Liver (tissue), 3 donors: ENCODE results near the gene ARHGAP28.

Experiments
- CTCF ChIP-seq: fragments of 150-350 bp; IDR thresholded peaks from 2 replicates; pipeline ENCODE4 v1.5.1; 2017; ENCODE audit warnings: improper control_type of control experiment, low read depth, low read length; ENCODE audit not compliant: missing input control
- EGR1 ChIP-seq, 2 donors: IDR thresholded peaks; 2 replicates each; pipeline ENCODE4 v1.6.1; 2016 to 2018; ENCODE audit warnings: antibody characterized with exemption in 2 of 2, low read depth in 2 of 2
- HNF4G ChIP-seq: IDR thresholded peaks from 2 replicates; pipeline ENCODE4 v1.6.1; 2016; ENCODE audit warnings: antibody characterized with exemption
- RAD21 ChIP-seq, 2 donors: IDR thresholded peaks; 2 replicates each; pipeline ENCODE4 v1.6.1; 2016; ENCODE audit warnings: antibody characterized with exemption in 2 of 2, mild to moderate bottlenecking in 2 of 2
- REST ChIP-seq: IDR thresholded peaks from 2 replicates; pipeline ENCODE4 v1.6.1; 2016; ENCODE audit warnings: antibody characterized with exemption, mild to moderate bottlenecking
- ZBTB33 ChIP-seq: IDR thresholded peaks from 2 replicates; pipeline ENCODE4 v1.6.1; 2016; ENCODE audit warnings: antibody characterized with exemption
- donor health status: healthy.
- donor health status: healthy.

GRCh38 chr18:6877288-6877687, 147.8 kb downstream of the ARHGAP28 start:
- TF ChIP-seq CTCF, result no peak
- no peak for TF ChIP-seq EGR1 (IDR thresholded peaks at IDR 0.05; ENCODE audit: low read depth in 2 of 2)
- no peak for TF ChIP-seq RAD21 (IDR thresholded peaks at IDR 0.05)
- TF ChIP-seq REST, result no peak
- TF ChIP-seq HNF4G, result no peak
- no peak for TF ChIP-seq ZBTB33
